ENCODE results near the gene SPP1.
"Not testable (repeated sequence)": the region's sequence is repeated elsewhere in the genome, so short reads cannot be mapped to it uniquely, and the experiment has no call there.

SPP1 gene

DNA sequence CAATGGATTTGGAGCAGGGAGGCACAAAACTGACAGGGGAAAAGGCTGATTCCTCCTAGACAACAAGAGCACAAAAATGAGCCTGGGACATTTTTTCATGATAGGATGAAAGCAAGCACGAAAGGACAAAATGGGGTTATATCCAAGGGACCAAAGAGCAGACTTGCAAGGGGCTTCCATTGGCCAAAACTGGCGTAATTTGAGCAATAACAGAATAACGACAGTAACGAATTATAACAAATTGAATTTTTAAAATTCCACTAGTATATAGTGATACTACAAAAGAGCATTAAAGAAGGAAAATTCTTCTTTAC lies 10.3 kb downstream of the SPP1 start:
- Mint-ChIP-seq H3K4me3 (no peak overlapping the region), H3K9me3 (no peaks in the 10 kb centered on the region), H3K27ac (no peak overlapping the region), H3K27me3 (ENCODE audit: low read depth) (peaks cover 34% of the 10 kb centered on the region), H3K4me1 (ENCODE audit: low read depth) (peaks cover 13% of the 10 kb centered on the region), H3K36me3 (ENCODE audit: low read depth) (no peaks in the 10 kb centered on the region)
- DNase-seq (ENCODE audit: low spot score), result no peak

DNA sequence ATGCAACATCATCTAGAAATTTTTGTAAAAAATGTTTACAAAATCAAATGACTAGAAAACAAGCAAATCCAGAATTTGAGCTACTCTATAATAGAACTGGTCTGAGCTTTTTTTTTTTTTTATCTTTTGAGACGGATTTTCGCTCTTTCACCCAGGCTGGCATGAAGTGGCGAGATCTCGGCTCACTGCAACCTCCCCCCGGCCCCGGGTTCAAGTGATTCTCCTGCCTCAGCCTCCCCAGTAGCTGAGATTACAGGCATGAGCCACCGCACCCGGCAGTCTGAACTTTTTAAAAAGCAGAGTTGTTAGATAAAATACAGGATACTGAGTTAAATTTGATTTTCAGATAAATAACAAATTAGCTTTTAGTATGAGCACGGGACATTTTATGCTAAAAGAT lies 11.0 kb downstream of the SPP1 start:
- no peak overlapping the region for H3K27ac Mint-ChIP-seq
- no peak overlapping the region for H3K4me3 Mint-ChIP-seq
- no peaks in the 10 kb centered on the region for H3K36me3 Mint-ChIP-seq (ENCODE audit: low read depth)
- H3K4me1 Mint-ChIP-seq (ENCODE audit: low read depth), result peaks cover 19% of the 10 kb centered on the region
- DNase-seq (ENCODE audit: low spot score), result no peak
- H3K27me3 Mint-ChIP-seq (ENCODE audit: low read depth), result peaks cover 34% of the 10 kb centered on the region
- no peaks in the 10 kb centered on the region for H3K9me3 Mint-ChIP-seq

DNA sequence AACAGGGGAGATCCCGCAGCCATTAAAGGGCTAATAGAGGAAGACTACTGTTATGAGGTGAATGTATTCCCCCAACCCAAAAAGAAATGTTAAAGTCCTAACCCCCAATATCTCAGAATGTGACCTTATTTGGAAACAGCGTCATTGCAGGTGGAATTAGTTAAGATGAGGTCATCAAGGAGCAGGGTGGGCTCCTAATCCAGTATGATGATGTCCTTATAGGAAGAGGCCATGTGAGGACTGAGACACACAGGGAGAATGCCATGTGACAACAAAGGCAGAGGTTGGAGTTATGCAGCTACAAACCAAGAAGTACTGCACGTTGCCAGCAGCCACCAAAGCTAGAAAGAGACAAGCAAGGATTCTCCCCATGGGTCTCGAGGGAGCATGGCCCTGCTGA lies 14.3 kb downstream of the SPP1 start:
- Mint-ChIP-seq H3K36me3 (ENCODE audit: low read depth) (no peaks in the 10 kb centered on the region), H3K4me1 (ENCODE audit: low read depth) (peaks cover 34% of the 10 kb centered on the region), H3K27me3 (ENCODE audit: low read depth) (peaks cover 26% of the 10 kb centered on the region), H3K27ac (no peak overlapping the region), H3K9me3 (no peaks in the 10 kb centered on the region), H3K4me3 (no peak overlapping the region)
- DNase-seq (ENCODE audit: low spot score), result no peak

DNA sequence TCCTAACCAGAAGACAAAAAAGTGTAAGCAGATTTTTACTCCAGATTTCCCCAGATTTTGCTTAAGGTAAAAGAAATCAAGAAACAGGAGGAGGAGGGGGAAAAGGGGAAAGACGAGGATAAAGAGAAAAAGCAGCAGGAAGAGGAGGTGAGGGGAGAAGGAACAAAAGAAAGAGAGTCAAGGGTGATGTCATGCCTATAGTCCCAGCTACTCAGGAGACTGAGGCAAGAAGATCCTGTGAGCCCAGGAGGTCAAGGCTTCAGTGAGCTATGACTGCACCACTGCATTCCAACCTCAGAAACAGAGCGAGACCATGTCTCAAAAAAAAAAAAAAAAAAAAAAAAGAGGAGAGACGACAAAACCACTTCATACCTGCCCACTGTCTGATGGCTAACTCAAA lies 19.9 kb downstream of the SPP1 start:
- no peak for DNase-seq (ENCODE audit: low spot score)
- H3K4me1 Mint-ChIP-seq (ENCODE audit: low read depth), result peaks cover 23% of the 10 kb centered on the region
- H3K9me3 Mint-ChIP-seq, result no peaks in the 10 kb centered on the region
- H3K4me3 Mint-ChIP-seq, result no peak overlapping the region
- H3K27ac Mint-ChIP-seq, result no peak overlapping the region
- peaks cover 31% of the 10 kb centered on the region for H3K27me3 Mint-ChIP-seq (ENCODE audit: low read depth)
- no peaks in the 10 kb centered on the region for H3K36me3 Mint-ChIP-seq (ENCODE audit: low read depth)

DNA sequence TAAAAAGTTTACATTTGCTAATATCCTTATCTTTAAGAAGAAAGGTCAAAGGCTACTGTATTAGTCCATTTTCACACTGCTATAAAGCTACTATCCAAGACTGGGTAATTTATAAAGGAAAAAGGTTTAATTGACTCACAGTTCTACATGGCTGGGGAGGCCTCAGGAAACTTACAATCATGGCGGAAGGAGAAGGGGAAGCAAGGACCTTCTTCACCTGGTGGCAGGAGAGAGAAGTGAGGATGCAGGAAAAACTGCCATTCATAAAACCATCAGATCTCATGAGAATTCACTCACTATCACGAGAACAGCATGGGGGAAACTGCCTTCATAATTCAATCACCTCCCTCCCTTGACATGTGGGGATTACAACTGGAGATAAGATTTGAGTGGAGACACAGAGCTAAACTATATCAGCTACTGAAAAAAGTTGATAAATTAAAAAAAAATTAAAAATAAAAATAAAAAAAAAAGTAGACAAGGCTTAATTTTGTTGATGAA lies 23.7 kb downstream of the SPP1 start:
- H3K4me3 Mint-ChIP-seq; H3K27ac Mint-ChIP-seq; H3K9me3 Mint-ChIP-seq; H3K4me1 Mint-ChIP-seq (ENCODE audit: low read depth); H3K36me3 Mint-ChIP-seq (ENCODE audit: low read depth); DNase-seq (ENCODE audit: low spot score): not testable (repeated sequence)
- H3K27me3 Mint-ChIP-seq (ENCODE audit: low read depth), result peaks cover 50% of the 10 kb centered on the region

DNA sequence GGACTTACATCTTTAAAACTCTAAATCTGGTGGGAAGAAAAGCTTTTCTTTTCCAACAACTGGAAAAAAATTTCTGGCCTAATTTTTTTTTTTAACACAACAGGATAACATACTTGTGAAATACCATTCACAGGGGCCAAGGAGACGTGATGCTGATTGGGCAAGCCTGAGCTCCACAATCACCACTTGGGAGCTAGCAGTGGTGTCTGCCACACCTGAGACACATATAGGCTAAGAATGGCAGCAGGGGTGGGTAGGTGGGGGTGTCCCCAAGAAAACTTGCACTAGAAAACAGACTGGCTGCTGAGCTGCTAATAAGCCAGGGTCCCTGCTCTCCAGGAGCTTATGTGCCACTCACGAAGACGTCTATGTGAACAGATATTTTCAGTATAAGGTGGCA lies 26.4 kb downstream of the SPP1 start:
- no peak for DNase-seq (ENCODE audit: low spot score)
- Mint-ChIP-seq H3K36me3 (ENCODE audit: low read depth) (no peaks in the 10 kb centered on the region), H3K9me3 (no peaks in the 10 kb centered on the region), H3K4me1 (ENCODE audit: low read depth) (peaks cover 5% of the 10 kb centered on the region), H3K27ac (no peak overlapping the region), H3K4me3 (no peak overlapping the region), H3K27me3 (ENCODE audit: low read depth) (peaks cover 50% of the 10 kb centered on the region)

DNA sequence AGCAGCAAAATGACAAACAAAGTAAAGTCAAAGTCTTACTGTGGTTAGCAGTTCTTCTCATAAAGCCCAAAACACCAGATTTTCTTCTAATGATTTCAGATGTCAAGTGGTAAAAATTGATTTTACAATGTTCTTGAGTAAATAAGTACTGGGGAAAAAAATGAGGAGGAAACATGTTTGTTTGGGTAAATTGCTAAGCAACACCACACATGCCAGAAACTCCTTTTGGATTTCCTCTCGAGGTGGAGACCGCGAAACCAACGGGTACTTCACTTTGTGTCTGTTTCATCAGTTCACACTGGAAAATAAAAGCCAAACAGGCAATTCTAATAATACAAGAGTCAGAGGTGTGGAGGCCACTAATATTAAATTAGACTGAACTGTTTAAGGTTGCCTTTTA lies 27.3 kb downstream of the SPP1 start:
- Mint-ChIP-seq H3K36me3 (ENCODE audit: low read depth) (no peaks in the 10 kb centered on the region), H3K9me3 (no peaks in the 10 kb centered on the region), H3K27me3 (ENCODE audit: low read depth) (peaks cover 48% of the 10 kb centered on the region), H3K4me1 (ENCODE audit: low read depth) (peaks cover 5% of the 10 kb centered on the region), H3K27ac (no peak overlapping the region), H3K4me3 (no peak overlapping the region)
- DNase-seq (ENCODE audit: low spot score), result no peak

DNA sequence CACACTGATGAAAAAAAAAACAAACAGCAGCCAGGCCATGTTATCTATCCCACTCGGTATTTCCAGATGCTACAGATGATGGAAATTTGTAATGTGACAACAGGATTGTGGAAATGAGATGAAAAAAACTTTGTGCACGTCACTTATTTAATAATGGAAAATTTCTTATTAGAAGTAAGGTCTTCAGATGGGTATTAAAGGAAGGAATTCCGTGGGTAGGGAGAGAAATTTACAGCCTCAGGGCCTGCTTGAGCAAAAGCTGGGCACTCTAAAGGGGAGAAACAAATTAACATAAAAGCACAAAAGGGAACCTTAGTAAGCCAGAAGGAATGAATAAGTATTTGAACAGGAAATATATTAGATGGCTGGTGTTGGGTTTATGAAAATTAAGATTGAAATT lies 27.7 kb downstream of the SPP1 start:
- Mint-ChIP-seq H3K4me3 (no peak overlapping the region), H3K36me3 (ENCODE audit: low read depth) (no peaks in the 10 kb centered on the region), H3K27me3 (ENCODE audit: low read depth) (peaks cover 48% of the 10 kb centered on the region), H3K27ac (no peak overlapping the region), H3K4me1 (ENCODE audit: low read depth) (peaks cover 5% of the 10 kb centered on the region), H3K9me3 (no peaks in the 10 kb centered on the region)
- no peak for DNase-seq (ENCODE audit: low spot score)

DNA sequence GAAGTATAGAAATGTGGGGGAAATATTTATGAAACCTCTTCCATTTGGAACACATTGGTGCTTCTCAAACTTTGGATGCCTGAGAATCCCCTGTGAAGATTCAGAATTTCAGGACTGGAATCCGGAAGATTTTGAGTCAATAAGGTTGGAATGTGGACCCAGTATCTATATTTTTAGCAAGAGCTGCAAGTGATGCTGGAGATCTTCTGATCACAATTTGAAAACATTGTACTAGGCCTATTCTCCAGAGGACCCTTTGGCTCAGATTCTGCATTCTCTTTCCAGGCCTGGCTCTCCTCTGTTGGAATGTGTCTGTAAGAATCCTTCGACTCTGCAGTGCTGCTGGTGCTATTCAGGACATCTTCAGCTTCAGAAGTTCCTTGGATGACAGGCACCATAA lies 29.6 kb downstream of the SPP1 start:
- no peaks in the 10 kb centered on the region for H3K9me3 Mint-ChIP-seq
- H3K27ac Mint-ChIP-seq, result no peak overlapping the region
- peaks cover 40% of the 10 kb centered on the region for H3K27me3 Mint-ChIP-seq (ENCODE audit: low read depth)
- H3K4me1 Mint-ChIP-seq (ENCODE audit: low read depth), result peaks cover 14% of the 10 kb centered on the region
- DNase-seq (ENCODE audit: low spot score), result no peak
- no peak overlapping the region for H3K4me3 Mint-ChIP-seq
- H3K36me3 Mint-ChIP-seq (ENCODE audit: low read depth), result peaks cover 3% of the 10 kb centered on the region

DNA sequence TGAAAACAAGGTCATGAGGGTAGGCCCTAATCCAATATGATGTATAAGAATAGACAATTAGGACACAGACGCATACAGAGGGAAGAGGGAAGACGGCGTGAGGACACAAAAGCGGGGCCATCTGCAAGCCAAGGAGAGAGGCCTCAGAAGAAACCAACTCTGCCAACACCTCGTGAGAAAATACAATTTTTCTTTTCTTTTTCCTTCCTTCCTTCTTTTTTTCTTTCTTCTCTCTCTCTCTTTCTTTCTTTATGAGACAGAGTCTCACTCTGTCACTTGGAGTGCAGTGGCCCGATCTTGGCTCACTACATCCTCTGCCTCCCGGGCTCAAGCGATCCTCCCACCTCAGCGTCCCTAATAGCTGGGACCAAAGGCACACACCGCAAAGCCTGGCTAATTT lies 30.4 kb downstream of the SPP1 start:
- H3K4me3 Mint-ChIP-seq, result peak overlapping the region; percentile 80
- H3K9me3 Mint-ChIP-seq, result no peaks in the 10 kb centered on the region
- no peak for DNase-seq (ENCODE audit: low spot score)
- peaks cover 22% of the 10 kb centered on the region for H3K4me1 Mint-ChIP-seq (ENCODE audit: low read depth)
- peaks cover 9% of the 10 kb centered on the region for H3K36me3 Mint-ChIP-seq (ENCODE audit: low read depth)
- H3K27me3 Mint-ChIP-seq (ENCODE audit: low read depth), result peaks cover 33% of the 10 kb centered on the region
- no peak overlapping the region for H3K27ac Mint-ChIP-seq

DNA sequence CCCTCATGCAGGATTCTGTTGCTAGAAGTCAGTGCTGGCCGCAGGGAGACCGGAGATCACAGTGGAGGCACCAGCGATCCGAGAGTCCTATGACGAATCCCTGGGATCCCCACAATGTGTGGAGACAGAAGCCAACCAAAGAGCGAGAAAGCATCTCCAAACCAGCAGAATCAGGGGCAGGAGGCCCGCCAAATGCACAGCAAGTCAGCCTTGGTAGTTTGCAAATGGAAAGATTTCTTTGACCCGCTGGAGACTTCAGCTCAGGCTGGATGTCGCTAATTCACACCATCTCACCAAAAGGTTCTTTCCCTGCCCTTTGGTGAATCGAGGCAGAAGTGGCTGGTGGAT lies 31.4 kb downstream of the SPP1 start:
- no peak for DNase-seq (ENCODE audit: low spot score)
- Mint-ChIP-seq H3K4me3 (peak overlapping the region; percentile 80), H3K9me3 (no peaks in the 10 kb centered on the region), H3K27ac (peak overlapping the region; percentile 49), H3K36me3 (ENCODE audit: low read depth) (peaks cover 12% of the 10 kb centered on the region), H3K4me1 (ENCODE audit: low read depth) (peaks cover 22% of the 10 kb centered on the region), H3K27me3 (ENCODE audit: low read depth) (peaks cover 25% of the 10 kb centered on the region)

DNA sequence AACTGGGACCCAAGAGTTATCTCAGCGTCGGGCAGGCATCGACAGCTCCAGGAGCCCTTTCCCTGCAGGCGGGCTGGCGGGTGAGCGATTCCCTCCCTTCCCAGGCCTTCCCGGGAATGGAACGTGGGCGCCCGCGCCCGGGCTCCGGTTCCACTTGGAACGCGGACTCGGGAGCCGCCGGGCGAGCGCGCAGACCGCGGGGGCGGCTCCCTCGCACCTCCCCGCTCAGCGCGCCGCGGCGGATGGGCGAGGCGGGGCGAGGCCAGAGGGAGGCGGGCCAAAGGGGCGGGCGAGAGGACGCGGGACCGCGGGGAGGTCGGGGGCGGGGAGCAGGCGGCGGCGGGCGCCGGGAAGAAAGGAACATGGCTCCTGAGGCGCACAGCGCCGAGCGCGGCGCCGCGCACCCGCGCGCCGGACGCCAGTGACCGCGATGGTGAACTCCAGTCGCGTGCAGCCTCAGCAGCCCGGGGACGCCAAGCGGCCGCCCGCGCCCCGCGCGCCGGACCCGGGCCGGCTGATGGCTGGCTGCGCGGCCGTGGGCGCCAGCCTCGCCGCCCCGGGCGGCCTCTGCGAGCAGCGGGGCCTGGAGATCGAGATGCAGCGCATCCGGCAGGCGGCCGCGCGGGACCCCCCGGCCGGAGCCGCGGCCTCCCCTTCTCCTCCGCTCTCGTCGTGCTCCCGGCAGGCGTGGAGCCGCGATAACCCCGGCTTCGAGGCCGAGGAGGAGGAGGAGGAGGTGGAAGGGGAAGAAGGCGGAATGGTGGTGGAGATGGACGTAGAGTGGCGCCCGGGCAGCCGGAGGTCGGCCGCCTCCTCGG lies 32.0 kb downstream of the SPP1 start, which contains the start of gene PKD2:
Gene PKD2, plus strand, starts transcription at position 332 of the 818 bp plus-strand sequence. Its CDS starts 99 bp downstream, at position 431.
- Mint-ChIP-seq H3K4me3 (peak within 1 kb of the TSS; percentile 91), H3K4me1 (ENCODE audit: low read depth) (peaks cover 27% of the 10 kb centered on the region), H3K36me3 (ENCODE audit: low read depth) (peaks cover 12% of the 10 kb centered on the region), H3K27me3 (ENCODE audit: low read depth) (peaks cover 22% of the 10 kb centered on the region), H3K9me3 (no peaks in the 10 kb centered on the region), H3K27ac (peak within 1 kb of the TSS; percentile 84)
- peak; percentile 83 for DNase-seq (ENCODE audit: low spot score)

DNA sequence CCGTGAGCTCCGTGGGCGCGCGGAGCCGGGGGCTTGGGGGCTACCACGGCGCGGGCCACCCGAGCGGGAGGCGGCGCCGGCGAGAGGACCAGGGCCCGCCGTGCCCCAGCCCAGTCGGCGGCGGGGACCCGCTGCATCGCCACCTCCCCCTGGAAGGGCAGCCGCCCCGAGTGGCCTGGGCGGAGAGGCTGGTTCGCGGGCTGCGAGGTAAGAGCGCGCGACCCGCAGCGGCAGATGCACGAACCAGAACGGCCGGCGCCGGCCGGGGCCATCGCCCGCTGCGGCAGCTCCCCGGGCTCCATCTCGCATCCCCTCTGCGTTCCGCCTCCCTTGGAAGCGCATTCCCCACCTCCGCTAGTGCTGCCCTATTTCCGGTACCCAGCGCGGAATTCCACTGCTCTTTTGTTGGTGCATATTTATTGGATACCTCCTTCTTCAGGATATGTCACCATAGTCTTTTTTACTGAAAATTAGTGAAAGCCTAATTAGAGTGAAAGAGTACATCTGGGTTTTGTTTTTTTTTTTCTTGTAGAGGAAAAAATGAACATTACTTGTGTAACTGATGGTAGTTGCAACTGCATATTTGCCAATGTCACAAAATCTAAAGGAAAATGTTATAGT lies 32.7 kb downstream of the SPP1 start:
- Mint-ChIP-seq H3K4me1 (ENCODE audit: low read depth) (peaks cover 34% of the 10 kb centered on the region), H3K9me3 (no peaks in the 10 kb centered on the region), H3K27ac (peak overlapping the region; percentile 84), H3K27me3 (ENCODE audit: low read depth) (peaks cover 18% of the 10 kb centered on the region), H3K4me3 (peak overlapping the region; percentile 91), H3K36me3 (ENCODE audit: low read depth) (peaks cover 12% of the 10 kb centered on the region)
- no peak for DNase-seq (ENCODE audit: low spot score)

DNA sequence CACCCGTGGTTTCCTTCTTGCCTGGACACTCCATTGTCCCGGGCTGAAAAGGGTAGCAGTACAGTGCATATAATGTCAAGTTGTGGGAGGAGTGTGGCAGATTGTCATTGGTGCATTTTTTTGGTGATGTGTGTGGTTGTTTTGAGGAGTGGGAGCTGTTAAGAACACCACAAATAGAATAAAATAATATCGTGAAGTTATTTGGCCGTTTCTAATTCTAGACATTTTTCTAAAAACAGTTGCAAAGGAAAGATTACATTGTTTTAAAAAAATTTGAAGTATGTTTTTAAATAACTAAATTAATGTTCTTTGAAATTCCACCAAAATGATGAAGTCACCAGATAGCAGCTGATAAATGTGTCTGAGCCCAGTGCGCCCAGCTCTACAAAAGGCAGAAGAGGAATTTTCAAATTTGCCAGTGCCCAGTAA lies 33.2 kb downstream of the SPP1 start:
- H3K4me1 Mint-ChIP-seq (ENCODE audit: low read depth), result peaks cover 36% of the 10 kb centered on the region
- H3K27ac Mint-ChIP-seq, result peak overlapping the region; percentile 84

More for the DNA sequence above, 33.2 kb downstream of the SPP1 start:
- no peaks in the 10 kb centered on the region for H3K9me3 Mint-ChIP-seq
- H3K36me3 Mint-ChIP-seq (ENCODE audit: low read depth), result peaks cover 12% of the 10 kb centered on the region
- peaks cover 15% of the 10 kb centered on the region for H3K27me3 Mint-ChIP-seq (ENCODE audit: low read depth)
- no peak for DNase-seq (ENCODE audit: low spot score)
- peak overlapping the region; percentile 91 for H3K4me3 Mint-ChIP-seq
